ENCODE data around the gene WDR5. TPM values are rescaled to one million over a fixed set of nuclear protein-coding genes. Genes with fewer than 3 reads are reported as not detected.

The WDR5 gene
- total RNA-seq, 1 donor = 19.9 TPM

DNA sequence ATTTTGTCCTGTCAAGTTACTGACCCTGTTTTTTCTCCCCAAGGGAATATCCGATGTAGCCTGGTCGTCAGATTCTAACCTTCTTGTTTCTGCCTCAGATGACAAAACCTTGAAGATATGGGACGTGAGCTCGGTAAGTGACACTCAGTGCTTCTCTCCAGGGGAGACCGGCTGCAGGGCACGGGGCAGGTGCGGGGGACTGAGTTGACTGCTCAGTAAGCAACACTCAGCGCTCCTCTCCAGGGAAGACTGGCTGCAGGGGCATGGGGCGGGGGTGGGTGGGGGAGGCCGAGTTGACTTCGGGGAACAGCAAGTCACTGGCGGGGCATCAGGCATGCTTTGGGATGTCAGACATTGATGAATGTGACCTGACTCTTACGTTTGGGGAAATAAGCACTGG, 6.0 kb downstream of the WDR5 start:
- TF ChIP-seq, protein P1, sequence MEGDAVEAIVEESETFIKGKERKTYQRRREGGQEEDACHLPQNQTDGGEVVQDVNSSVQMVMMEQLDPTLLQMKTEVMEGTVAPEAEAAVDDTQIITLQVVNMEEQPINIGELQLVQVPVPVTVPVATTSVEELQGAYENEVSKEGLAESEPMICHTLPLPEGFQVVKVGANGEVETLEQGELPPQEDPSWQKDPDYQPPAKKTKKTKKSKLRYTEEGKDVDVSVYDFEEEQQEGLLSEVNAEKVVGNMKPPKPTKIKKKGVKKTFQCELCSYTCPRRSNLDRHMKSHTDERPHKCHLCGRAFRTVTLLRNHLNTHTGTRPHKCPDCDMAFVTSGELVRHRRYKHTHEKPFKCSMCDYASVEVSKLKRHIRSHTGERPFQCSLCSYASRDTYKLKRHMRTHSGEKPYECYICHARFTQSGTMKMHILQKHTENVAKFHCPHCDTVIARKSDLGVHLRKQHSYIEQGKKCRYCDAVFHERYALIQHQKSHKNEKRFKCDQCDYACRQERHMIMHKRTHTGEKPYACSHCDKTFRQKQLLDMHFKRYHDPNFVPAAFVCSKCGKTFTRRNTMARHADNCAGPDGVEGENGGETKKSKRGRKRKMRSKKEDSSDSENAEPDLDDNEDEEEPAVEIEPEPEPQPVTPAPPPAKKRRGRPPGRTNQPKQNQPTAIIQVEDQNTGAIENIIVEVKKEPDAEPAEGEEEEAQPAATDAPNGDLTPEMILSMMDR (IDR thresholded peaks at IDR 0.05; ENCODE audit: insufficient read depth, low read length) = no peak
- DNase-seq (ENCODE audit: low read depth) = no peak

DNA sequence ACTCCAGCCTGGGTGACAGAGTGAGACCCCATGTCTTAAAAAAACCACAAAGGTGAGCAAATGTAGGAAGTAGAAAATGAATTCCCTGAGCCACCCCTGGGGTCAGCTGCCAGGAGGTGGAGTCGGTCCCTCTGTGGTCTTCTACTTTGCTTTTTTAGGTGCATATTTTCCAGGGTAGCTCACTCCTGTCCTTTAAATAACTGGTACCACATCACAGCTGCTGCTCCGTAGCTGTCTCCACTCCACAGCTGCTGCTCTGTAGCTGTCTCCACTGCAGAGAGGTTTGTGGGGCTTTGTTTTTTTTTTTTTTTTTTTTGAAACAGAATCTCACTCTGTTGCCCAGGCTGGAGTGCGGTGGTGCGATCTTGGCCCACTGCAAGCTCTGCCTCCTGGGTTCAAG, 8.9 kb downstream of the WDR5 start:
- DNase-seq (ENCODE audit: low read depth) = no peak
- TF ChIP-seq, protein P1 (IDR thresholded peaks at IDR 0.05; ENCODE audit: insufficient read depth, low read length) = no peak
- H3K4me3 ChIP-seq (ENCODE audit: low read depth, low read length) = no peak overlapping the region

More for the DNA sequence above, 6.0 kb downstream of the WDR5 start:
- no peak overlapping the region for H3K4me3 ChIP-seq (ENCODE audit: low read depth, low read length)

DNA sequence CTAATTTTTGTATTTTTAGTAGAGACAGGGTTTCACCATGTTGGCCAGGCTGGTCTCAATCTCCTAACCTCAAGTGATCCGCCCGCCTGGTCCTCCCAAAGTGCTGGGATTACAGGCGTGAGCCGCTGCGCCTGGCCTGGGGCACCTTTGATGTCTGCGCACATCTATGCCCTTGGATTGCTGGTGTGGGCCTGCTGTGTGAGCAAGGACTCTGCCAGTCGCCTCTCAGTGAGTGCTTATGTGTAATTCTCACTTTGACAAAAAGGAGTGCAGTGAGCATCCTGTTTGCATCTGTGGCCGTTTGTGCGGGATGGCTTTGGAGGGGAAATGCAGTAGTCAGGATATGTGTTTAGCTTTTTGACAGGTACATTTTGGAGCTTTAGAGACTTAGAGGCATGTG, 9.4 kb downstream of the WDR5 start:
- H3K4me3 ChIP-seq (ENCODE audit: low read depth, low read length) = no peak overlapping the region
- DNase-seq (ENCODE audit: low read depth) = no peak
- TF ChIP-seq, protein P1 (IDR thresholded peaks at IDR 0.05; ENCODE audit: insufficient read depth, low read length) = no peak

DNA sequence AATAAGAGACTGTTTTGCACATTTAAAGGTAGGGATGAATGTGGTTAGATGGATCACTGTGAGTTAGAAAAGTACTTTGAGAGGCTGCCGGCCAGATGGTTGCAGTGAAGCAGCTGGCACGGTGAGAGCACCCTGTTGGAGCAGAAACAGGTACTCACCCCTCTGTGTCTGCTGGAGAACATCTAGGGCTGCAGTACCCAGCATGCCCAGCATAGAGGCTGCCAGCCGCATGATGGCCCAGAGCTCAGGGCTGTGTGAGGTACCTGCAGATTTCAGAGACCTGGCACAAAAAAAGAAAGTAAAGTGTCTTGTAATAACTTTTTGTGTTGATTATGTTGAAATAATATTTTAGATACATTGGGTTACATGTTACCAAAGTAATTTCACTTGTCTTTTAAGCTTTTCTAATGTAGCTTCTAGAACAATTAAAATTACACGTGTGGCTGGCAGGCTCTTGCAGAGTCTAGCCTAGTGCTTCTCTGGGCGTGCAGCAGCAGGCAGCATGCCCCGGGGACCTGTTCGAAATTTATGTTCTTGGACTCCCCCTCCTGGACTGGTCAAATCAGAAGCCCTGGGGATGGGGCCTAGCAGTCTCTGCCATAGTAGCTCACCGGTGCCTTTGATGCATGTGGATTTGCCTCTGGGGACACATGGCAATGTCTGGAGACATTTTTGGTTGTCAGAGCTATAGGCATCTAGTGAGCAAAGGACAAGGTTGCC, 11.1 kb downstream of the WDR5 start:
- H3K4me3 ChIP-seq (ENCODE audit: low read depth, low read length) = no peak overlapping the region
- DNase-seq (ENCODE audit: low read depth) = no peak
- TF ChIP-seq, protein P1 (IDR thresholded peaks at IDR 0.05; ENCODE audit: insufficient read depth, low read length) = no peak

DNA sequence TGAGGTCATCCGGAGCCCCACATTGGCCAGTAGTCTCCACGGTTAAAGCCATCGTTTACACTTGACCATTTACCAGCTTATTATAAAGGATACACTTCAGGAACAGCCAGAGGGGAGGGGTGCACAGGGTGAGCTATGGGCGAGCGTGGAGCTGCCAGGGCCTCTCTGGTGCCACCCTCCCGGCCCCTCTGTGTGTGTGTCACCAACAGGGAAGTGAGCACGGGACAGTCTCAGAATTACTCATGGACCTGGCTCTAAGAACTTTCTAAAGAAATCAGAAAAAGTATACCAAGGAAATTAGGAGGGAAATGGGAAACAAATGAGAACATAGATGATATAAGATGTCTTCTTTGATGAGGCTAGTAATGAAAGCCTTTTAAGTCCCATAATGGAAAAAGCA, 13.5 kb downstream of the WDR5 start:
- TF ChIP-seq, protein P1 (IDR thresholded peaks at IDR 0.05; ENCODE audit: insufficient read depth, low read length) = no peak
- H3K4me3 ChIP-seq (ENCODE audit: low read depth, low read length) = no peak overlapping the region
- DNase-seq (ENCODE audit: low read depth) = no peak

DNA sequence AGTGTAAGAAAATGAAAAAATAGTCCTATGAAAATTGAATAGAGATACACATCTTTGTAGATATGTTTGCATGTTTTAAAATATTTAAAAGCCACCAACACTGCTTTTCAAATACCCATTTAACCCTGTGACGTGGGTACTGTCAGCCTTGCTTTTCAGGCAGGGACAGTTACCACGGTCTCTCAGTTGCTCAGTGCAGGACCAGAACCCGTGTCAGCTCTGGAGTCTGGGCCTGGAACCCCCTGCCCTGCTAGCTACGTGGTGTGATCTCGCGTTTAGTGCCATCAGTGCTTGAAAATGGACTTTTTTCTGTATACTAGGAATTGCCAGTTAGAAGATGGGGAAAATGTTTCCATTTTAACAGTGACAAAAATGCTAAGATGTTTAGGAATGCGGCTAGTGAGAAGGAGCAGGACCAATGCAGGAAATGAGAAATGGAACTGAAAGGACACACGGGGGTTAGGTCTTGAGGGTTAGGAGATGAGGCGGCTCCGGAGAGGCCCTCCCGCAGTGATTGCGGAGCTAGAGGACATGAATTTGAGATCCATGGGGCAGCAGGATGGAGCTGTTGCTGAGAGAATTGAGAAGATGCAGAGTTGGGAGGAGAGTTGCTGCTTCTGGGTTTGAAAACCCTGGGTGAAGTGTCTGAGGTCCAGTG, 14.8 kb downstream of the WDR5 start:
- no peak for DNase-seq (ENCODE audit: low read depth)
- TF ChIP-seq, protein P1 (IDR thresholded peaks at IDR 0.05; ENCODE audit: insufficient read depth, low read length) = no peak
- no peak overlapping the region for H3K4me3 ChIP-seq (ENCODE audit: low read depth, low read length)

Measured in fibroblast of the aortic adventitia (primary cell).